OCI-LY7 (cell line): ENCODE measurements around the gene PACS2. TPM values are rescaled to one million over a fixed set of nuclear protein-coding genes. Genes with fewer than 3 reads are reported as not detected.

Experiments used
- BruUV-seq: library from RNA; stranded (reverse); fragments of 400-500 nt; replicated peaks from 2 replicates; lab custom pipeline; 2021; lab: Mats Ljungman, UMichigan
- CTCF ChIA-PET: fragments of 300-600 bp; sonication (Branson Sonifier 250); formaldehyde crosslinking; loops from one replicate; lab custom pipeline; 2022; ENCODE audit warnings: antibody characterized with exemption; ENCODE audit not compliant: unreplicated experiment; lab: Charles Lee
- POLR2A ChIA-PET: fragments of 300-600 bp; sonication (Branson Sonifier 250); formaldehyde crosslinking; loops from one replicate; lab custom pipeline; 2022; ENCODE audit warnings: antibody characterized with exemption; lab: Charles Lee
- DNase-seq: peaks from one replicate; pipeline ENCODE4 v3.0.0-alpha.2; 2015; ENCODE audit warnings: low spot score
- H2AFZ ChIP-seq: fragments of 200-600 bp; sonication (generic), shearing (Covaris generic); 2 replicates; pipeline ENCODE4 v1.6.1; 2014; ENCODE audit warnings: mild to moderate bottlenecking, antibody characterized with exemption, low read length, moderate library complexity
- H3K27ac ChIP-seq: fragments of 200-600 bp; sonication (generic); 2 replicates; pipeline ENCODE4 v1.5.1; 2014; ENCODE audit warnings: mixed run types, low read depth, mild to moderate bottlenecking, moderate library complexity, low read length, inconsistent platforms; ENCODE audit not compliant: poor library complexity, severe bottlenecking
- H3K36me3 ChIP-seq: fragments of 200-600 bp; sonication (generic); 2 replicates; pipeline ENCODE4 v1.6.1; 2014; ENCODE audit warnings: mild to moderate bottlenecking, antibody characterized with exemption, low read length, moderate library complexity, mixed read lengths; ENCODE audit not compliant: insufficient read depth
- H3K4me1 ChIP-seq: fragments of 200-600 bp; sonication (generic); 2 replicates; pipeline ENCODE4 v1.5.1; 2014; ENCODE audit warnings: mild to moderate bottlenecking, low read length; ENCODE audit not compliant: insufficient read depth, poor library complexity, severe bottlenecking
- H3K4me2 ChIP-seq: fragments of 200-600 bp; sonication (generic); 2 replicates; pipeline ENCODE4 v1.6.1; 2014; ENCODE audit warnings: mild to moderate bottlenecking, low read length
- H3K4me3 ChIP-seq: fragments of 200-600 bp; sonication (generic); 2 replicates; pipeline ENCODE4 v1.5.1; 2014; ENCODE audit warnings: mild to moderate bottlenecking, low read depth, low read length; ENCODE audit not compliant: poor library complexity, severe bottlenecking
- H3K79me2 ChIP-seq: fragments of 200-600 bp; sonication (generic); 2 replicates; pipeline ENCODE4 v1.6.1; 2016; ENCODE audit warnings: low read depth, mild to moderate bottlenecking, low read length, moderate library complexity, mixed read lengths; ENCODE audit not compliant: insufficient read depth
- H3K9me2 ChIP-seq: fragments of 200-600 bp; sonication (generic); 2 replicates; pipeline ENCODE4 v1.6.1; 2016; ENCODE audit warnings: mild to moderate bottlenecking, low read length, mixed read lengths; ENCODE audit not compliant: insufficient read depth
- H3K9me3 ChIP-seq: fragments of 200-600 bp; sonication (generic); 2 replicates; pipeline ENCODE4 v1.6.1; 2014; ENCODE audit warnings: mild to moderate bottlenecking, mixed run types, low read length, mixed read lengths
- H4K20me1 ChIP-seq: fragments of 200-600 bp; sonication (generic); 2 replicates; pipeline ENCODE4 v1.6.1; 2014; ENCODE audit warnings: mild to moderate bottlenecking, antibody characterized with exemption, low read length, moderate library complexity, mixed read lengths; ENCODE audit not compliant: insufficient read depth
- EZH2phosphoT487 ChIP-seq: fragments of 200-600 bp; sonication (generic); IDR thresholded peaks from 2 replicates; pipeline ENCODE4 v1.6.1; 2018; ENCODE audit warnings: low read depth, borderline replicate concordance, mild to moderate bottlenecking, mixed run types, antibody characterized with exemption, low read length, moderate library complexity, mixed read lengths
- intact Hi-C: fragments of 100-400 bp; cut with micrococcal nuclease; formaldehyde crosslinking; loops from one replicate; pipeline ENCODE4 v1.10.0; 2022; ENCODE audit not compliant: unreplicated experiment
- total RNA-seq, 2 experiments: library from RNA; depleted of rRNA in 1 of 2; stranded (reverse); fragments of >200 nt in 1 of 2; shearing (Covaris generic) in 1 of 2; gene quantifications; 2 replicates each; pipeline ENCODE4 v1.2.3, GENCODE V29; 2014 to 2022
- TF ChIP-seq, protein P1 (sequence below): fragments of 200-600 bp; sonication (generic); conservative IDR thresholded peaks from 2 replicates; pipeline ENCODE4 v1.5.1; 2014; ENCODE audit warnings: mild to moderate bottlenecking, antibody characterized with exemption, low read length, moderate library complexity, mixed read lengths

PACS2 gene
- total RNA-seq, 2 experiments from 2014 or later = 45.4 to 46.9 TPM

DNA sequence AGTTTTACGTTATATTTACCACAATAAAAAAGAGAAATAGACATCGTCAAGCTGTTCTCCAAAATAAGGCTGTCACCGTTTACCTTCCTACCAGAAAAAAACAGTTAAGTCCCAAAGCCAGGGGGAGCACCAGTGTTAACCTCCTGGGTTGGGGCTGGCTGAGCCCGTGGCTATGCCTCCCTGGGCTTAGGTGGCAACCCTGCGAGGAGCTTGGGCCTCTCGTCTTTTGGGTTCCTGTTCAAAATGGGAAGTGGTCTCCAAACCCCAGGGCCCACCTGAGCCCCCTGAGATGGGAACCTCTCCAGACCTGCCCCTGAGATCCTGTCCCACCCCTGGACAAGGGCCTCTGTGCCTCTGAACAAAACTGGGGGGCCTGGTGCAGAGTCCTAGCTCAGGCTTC is 22.9 kb downstream of the PACS2 start:
- intact Hi-C loops = no loop called here
- no peak overlapping the region for H3K27ac ChIP-seq
- H3K4me3 ChIP-seq = no peak overlapping the region
- no peak for DNase-seq
- H3K4me2 ChIP-seq = no peak overlapping the region
- H3K9me3 ChIP-seq = no peaks in the 10 kb centered on the region
- BruUV-seq = no TSS peak
- ChIA-PET POLR2A (no interaction called here), CTCF (no interaction called here)
- H3K9me2 ChIP-seq = no peaks in the 10 kb centered on the region
- no peaks in the 10 kb centered on the region for H3K36me3 ChIP-seq
- no peaks in the 10 kb centered on the region for H3K79me2 ChIP-seq
- no peak overlapping the region for H2AFZ ChIP-seq
- H4K20me1 ChIP-seq = no peaks in the 10 kb centered on the region; the same call in 1 of the 2 replicates
- H3K4me1 ChIP-seq = no peaks in the 10 kb centered on the region
- TF ChIP-seq, protein P1, sequence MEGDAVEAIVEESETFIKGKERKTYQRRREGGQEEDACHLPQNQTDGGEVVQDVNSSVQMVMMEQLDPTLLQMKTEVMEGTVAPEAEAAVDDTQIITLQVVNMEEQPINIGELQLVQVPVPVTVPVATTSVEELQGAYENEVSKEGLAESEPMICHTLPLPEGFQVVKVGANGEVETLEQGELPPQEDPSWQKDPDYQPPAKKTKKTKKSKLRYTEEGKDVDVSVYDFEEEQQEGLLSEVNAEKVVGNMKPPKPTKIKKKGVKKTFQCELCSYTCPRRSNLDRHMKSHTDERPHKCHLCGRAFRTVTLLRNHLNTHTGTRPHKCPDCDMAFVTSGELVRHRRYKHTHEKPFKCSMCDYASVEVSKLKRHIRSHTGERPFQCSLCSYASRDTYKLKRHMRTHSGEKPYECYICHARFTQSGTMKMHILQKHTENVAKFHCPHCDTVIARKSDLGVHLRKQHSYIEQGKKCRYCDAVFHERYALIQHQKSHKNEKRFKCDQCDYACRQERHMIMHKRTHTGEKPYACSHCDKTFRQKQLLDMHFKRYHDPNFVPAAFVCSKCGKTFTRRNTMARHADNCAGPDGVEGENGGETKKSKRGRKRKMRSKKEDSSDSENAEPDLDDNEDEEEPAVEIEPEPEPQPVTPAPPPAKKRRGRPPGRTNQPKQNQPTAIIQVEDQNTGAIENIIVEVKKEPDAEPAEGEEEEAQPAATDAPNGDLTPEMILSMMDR = no peak
- no peak for TF ChIP-seq EZH2phosphoT487

DNA sequence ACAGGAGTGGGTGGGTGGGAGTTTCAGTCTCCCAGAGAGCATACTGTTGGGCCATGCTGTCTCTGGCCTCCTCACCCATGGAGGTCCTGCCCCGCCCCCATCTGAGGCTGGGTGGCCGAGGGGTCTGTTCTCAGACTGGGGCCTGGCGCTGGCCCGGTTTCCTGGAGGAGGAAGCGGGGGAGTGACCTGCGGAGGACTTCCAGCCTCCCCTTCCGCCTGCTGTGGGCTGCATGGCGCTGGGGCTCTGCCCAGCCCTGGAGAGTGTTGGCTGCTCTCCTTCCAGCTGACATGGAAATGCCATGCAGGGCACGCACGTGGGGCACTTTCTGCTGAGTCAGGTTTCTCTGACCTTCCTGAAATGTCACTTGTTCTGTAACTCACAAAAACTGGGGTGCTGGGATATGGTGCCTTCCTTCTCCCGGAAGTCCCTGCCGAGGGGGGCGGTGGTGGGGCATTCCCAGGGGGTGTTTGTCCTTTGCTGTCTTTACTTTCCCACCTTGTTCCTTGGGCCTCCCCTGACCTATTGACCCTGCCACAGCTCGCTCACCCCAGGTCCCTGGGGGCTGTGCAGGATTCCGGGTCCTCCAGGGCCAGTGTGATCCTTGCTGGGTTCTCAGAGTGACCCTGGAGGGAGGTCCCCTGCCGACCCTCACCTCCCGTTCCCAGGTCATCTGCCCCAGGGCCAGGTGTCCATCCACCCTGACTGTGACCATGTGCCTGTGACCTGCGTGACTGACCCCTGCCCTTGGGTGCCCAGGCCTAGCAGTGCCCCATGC is 23.6 kb downstream of the PACS2 start:
- Histone ChIP-seq H3K36me3 (no peaks in the 10 kb centered on the region), H4K20me1 (no peaks in the 10 kb centered on the region; the same call in 1 of the 2 replicates), H3K4me1 (no peaks in the 10 kb centered on the region), H2AFZ (no peak overlapping the region), H3K9me2 (no peaks in the 10 kb centered on the region), H3K79me2 (no peaks in the 10 kb centered on the region), H3K27ac (no peak overlapping the region), H3K4me3 (no peak overlapping the region), H3K4me2 (no peak overlapping the region), H3K9me3 (no peaks in the 10 kb centered on the region)
- ChIA-PET CTCF (no interaction called here), POLR2A (no interaction called here)
- TF ChIP-seq, protein P1 = no peak
- no peak for TF ChIP-seq EZH2phosphoT487
- intact Hi-C loops = no loop called here
- DNase-seq = no peak
- no TSS peak for BruUV-seq
